Astrocyte (in vitro differentiated cells and primary cell): Measurements from ENCODE around the gene LTA. TPM values are rescaled to one million over a fixed set of nuclear protein-coding genes. Genes with fewer than 3 reads are reported as not detected.
A peak's percentile ranks its signal among the peaks of the same experiment; 100 is the strongest.

Source experiments
- DNase-seq: peaks from one replicate; pipeline ENCODE4 v3.0.0-alpha.2; 2010; ENCODE audit warnings: low read depth
- FAIRE-seq: peaks from 2 replicates; lab custom pipeline; 2011; peaks lifted over from hg19 to GRCh38; lab: Jason Lieb, UNC
- H2AFZ ChIP-seq: 2 replicates; pipeline ENCODE4 v1.6.0; 2012; ENCODE audit warnings: low read depth, low read length, inconsistent platforms
- H3K27ac ChIP-seq: 2 replicates; pipeline ENCODE4 v1.5.1; 2011; ENCODE audit warnings: low read depth, low read length, inconsistent platforms
- H3K27me3 ChIP-seq: 2 replicates; pipeline ENCODE4 v1.6.0; 2011; ENCODE audit warnings: low read length, inconsistent platforms; ENCODE audit not compliant: insufficient read depth
- H3K36me3 ChIP-seq: 2 replicates; pipeline ENCODE4 v1.5.1; 2011; ENCODE audit warnings: low read length, inconsistent platforms; ENCODE audit not compliant: insufficient read depth
- H3K4me1 ChIP-seq: 2 replicates; pipeline ENCODE4 v1.5.1; 2011; ENCODE audit warnings: low read length, inconsistent platforms; ENCODE audit not compliant: insufficient read depth
- H3K4me2 ChIP-seq: 2 replicates; pipeline ENCODE4 v1.6.0; 2012; ENCODE audit warnings: low read length, inconsistent platforms
- H3K4me3 ChIP-seq: 2 replicates; pipeline ENCODE4 v1.5.1; 2011; ENCODE audit warnings: low read depth, mild to moderate bottlenecking, low read length, inconsistent platforms; ENCODE audit not compliant: insufficient read depth
- H3K79me2 ChIP-seq: 2 replicates; pipeline ENCODE4 v1.6.0; 2012; ENCODE audit warnings: mild to moderate bottlenecking, low read length, inconsistent platforms; ENCODE audit not compliant: insufficient read depth
- H3K9ac ChIP-seq: 2 replicates; pipeline ENCODE4 v1.6.0; 2012; ENCODE audit warnings: mild to moderate bottlenecking, low read length, inconsistent platforms
- H3K9me3 ChIP-seq: 2 replicates; pipeline ENCODE4 v1.5.1; 2012; ENCODE audit warnings: low read depth, mild to moderate bottlenecking, low read length, inconsistent platforms; ENCODE audit not compliant: insufficient read depth
- H4K20me1 ChIP-seq: 2 replicates; pipeline ENCODE4 v1.6.0; 2012; ENCODE audit warnings: low read length, inconsistent platforms; ENCODE audit not compliant: insufficient read depth
- H3K27ac Mint-ChIP-seq: one replicate; pipeline ENCODE4 v1.8.0; 2021; ENCODE audit warnings: mild to moderate bottlenecking, mixed read lengths; ENCODE audit not compliant: unreplicated experiment
- H3K27me3 Mint-ChIP-seq: one replicate; pipeline ENCODE4 v1.8.0; 2021; ENCODE audit warnings: low read depth, mixed read lengths; ENCODE audit not compliant: unreplicated experiment
- H3K36me3 Mint-ChIP-seq: one replicate; pipeline ENCODE4 v1.8.0; 2021; ENCODE audit warnings: low read depth, mixed read lengths; ENCODE audit not compliant: unreplicated experiment
- H3K4me1 Mint-ChIP-seq: one replicate; pipeline ENCODE4 v1.8.0; 2021; ENCODE audit warnings: low read depth, mixed read lengths; ENCODE audit not compliant: unreplicated experiment
- H3K4me3 Mint-ChIP-seq: one replicate; pipeline ENCODE4 v1.8.0; 2021; ENCODE audit warnings: mild to moderate bottlenecking, moderate library complexity, mixed read lengths; ENCODE audit not compliant: unreplicated experiment
- H3K9me3 Mint-ChIP-seq: one replicate; pipeline ENCODE4 v1.8.0; 2021; ENCODE audit warnings: mild to moderate bottlenecking, mixed read lengths; ENCODE audit not compliant: unreplicated experiment
- CTCF ChIP-seq: IDR thresholded peaks from 2 replicates; pipeline ENCODE4 v1.5.1; 2011; ENCODE audit warnings: low read depth, mild to moderate bottlenecking, inconsistent platforms, low read length, moderate library complexity; ENCODE audit not compliant: insufficient read depth
- EZH2 ChIP-seq: IDR thresholded peaks from 2 replicates; pipeline ENCODE4 v1.6.1; 2012; ENCODE audit warnings: mild to moderate bottlenecking, low read length, inconsistent platforms; ENCODE audit not compliant: insufficient read depth
- total RNA-seq: library from RNA; stranded (reverse); gene quantifications from 2 replicates; pipeline ENCODE4 v1.2.1, GENCODE V29; 2021

LTA gene
- total RNA-seq, 1 donor from 2014 or later = not detected

GRCh38 chr6:31541658-31542521 lies 30.2 kb upstream of the LTA start, which contains the start of gene DDX39B:
Gene DDX39B (minus strand): TSS chr6:31542003. CDS start chr6:31540532, 1,471 bp downstream.
- peaks cover 26% of the 10 kb centered on the region for H3K36me3 Mint-ChIP-seq
- H3K4me1 ChIP-seq = peaks cover 38% of the 10 kb centered on the region
- no peak for FAIRE-seq

GRCh38 chr6:31543639-31544038 lies 28.4 kb upstream of the LTA start:
- Mint-ChIP-seq H3K9me3 (no peaks in the 10 kb centered on the region), H3K4me1 (peaks cover 31% of the 10 kb centered on the region), H3K27me3 (no peaks in the 10 kb centered on the region), H3K27ac (no peak overlapping the region), H3K4me3 (no peak overlapping the region), H3K36me3 (peaks cover 22% of the 10 kb centered on the region)
- no peaks in the 10 kb centered on the region for H3K27me3 ChIP-seq
- no peaks in the 10 kb centered on the region for H3K9me3 ChIP-seq
- no peak overlapping the region for H3K4me3 ChIP-seq
- no peak overlapping the region for H3K27ac ChIP-seq
- H3K4me2 ChIP-seq = no peak overlapping the region
- peaks cover 24% of the 10 kb centered on the region for H4K20me1 ChIP-seq
- TF ChIP-seq EZH2 (no peak), CTCF (no peak)
- no peak for FAIRE-seq
- no peak for DNase-seq
- peaks cover 45% of the 10 kb centered on the region for H3K4me1 ChIP-seq
- H2AFZ ChIP-seq = no peak overlapping the region
- H3K36me3 ChIP-seq = peaks cover 12% of the 10 kb centered on the region
- H3K9ac ChIP-seq = no peak overlapping the region
- peaks cover 40% of the 10 kb centered on the region for H3K79me2 ChIP-seq

More at GRCh38 chr6:31541658-31542521, 30.2 kb upstream of the LTA start, which contains the start of gene DDX39B:
- H3K27me3 ChIP-seq = no peaks in the 10 kb centered on the region
- Mint-ChIP-seq H3K4me3 (peak within 1 kb of the TSS; percentile 100), H3K27ac (peak within 1 kb of the TSS; percentile 98), H3K4me1 (peaks cover 30% of the 10 kb centered on the region), H3K27me3 (no peaks in the 10 kb centered on the region), H3K9me3 (no peaks in the 10 kb centered on the region)
- peak within 1 kb of the TSS; percentile 80 for H2AFZ ChIP-seq
- TF ChIP-seq EZH2 (no peak), CTCF (no peak)
- H3K4me2 ChIP-seq = peak within 1 kb of the TSS; percentile 95
- H3K27ac ChIP-seq = peak within 1 kb of the TSS; percentile 98
- peak within 1 kb of the TSS; percentile 84 for H3K4me3 ChIP-seq
- no peaks in the 10 kb centered on the region for H3K9me3 ChIP-seq
- H4K20me1 ChIP-seq = peaks cover 40% of the 10 kb centered on the region
- DNase-seq = peak; percentile 95
- peaks cover 48% of the 10 kb centered on the region for H3K79me2 ChIP-seq
- H3K9ac ChIP-seq = peak within 1 kb of the TSS; percentile 96
- H3K36me3 ChIP-seq = peaks cover 25% of the 10 kb centered on the region
